IMR-90 (cell line): ENCODE results near the gene ISOC2.

Experiments used
- BHLHE40 ChIP-seq: fragments of 150-350 bp; IDR thresholded peaks from 2 replicates; pipeline ENCODE4 v1.6.1; 2016; ENCODE audit warnings: mild to moderate bottlenecking, low read depth, low read length
- CEBPB ChIP-seq: IDR thresholded peaks from 2 replicates; pipeline ENCODE4 v1.6.1; 2012; ENCODE audit warnings: low read depth, low read length, improper control_type of control experiment
- CHD1 ChIP-seq: IDR thresholded peaks from 2 replicates; pipeline ENCODE4 v1.6.1; 2012; ENCODE audit warnings: low read depth, low read length, improper control_type of control experiment
- CTCF ChIP-seq: conservative IDR thresholded peaks from 2 replicates; pipeline ENCODE4 v1.5.1; 2012; ENCODE audit warnings: mild to moderate bottlenecking, low read depth, low read length, improper control_type of control experiment
- ELK1 ChIP-seq: fragments of 150-350 bp; IDR thresholded peaks from 2 replicates; pipeline ENCODE4 v1.6.1; 2016; ENCODE audit warnings: low read depth, mild to moderate bottlenecking, low read length, moderate library complexity, borderline replicate concordance
- MXI1 ChIP-seq: IDR thresholded peaks from 2 replicates; pipeline ENCODE4 v1.6.1; 2012; ENCODE audit warnings: low read depth, mild to moderate bottlenecking, low read length, moderate library complexity, borderline replicate concordance
- NFE2L2 ChIP-seq: fragments of 150-350 bp; IDR thresholded peaks from 2 replicates; pipeline ENCODE4 v1.6.1; 2016; ENCODE audit warnings: low read depth, mild to moderate bottlenecking, low read length
- POLR2A ChIP-seq: IDR thresholded peaks from 2 replicates; pipeline ENCODE4 v1.6.1; 2012; ENCODE audit warnings: mild to moderate bottlenecking, low read depth, low read length
- RAD21 ChIP-seq: IDR thresholded peaks from 2 replicates; pipeline ENCODE4 v1.6.1; 2012; ENCODE audit warnings: low read length, improper control_type of control experiment
- RCOR1 ChIP-seq: IDR thresholded peaks from 2 replicates; pipeline ENCODE4 v1.6.1; 2012; ENCODE audit warnings: mild to moderate bottlenecking, low read length, improper control_type of control experiment; ENCODE audit not compliant: insufficient replicate concordance
- RFX5 ChIP-seq: IDR thresholded peaks from 2 replicates; pipeline ENCODE4 v1.8.0; 2012; ENCODE audit warnings: low read depth, mild to moderate bottlenecking, low read length, moderate library complexity
- SMC3 ChIP-seq: fragments of 150-350 bp; IDR thresholded peaks from 2 replicates; pipeline ENCODE4 v1.6.1; 2016; ENCODE audit warnings: low read depth, mild to moderate bottlenecking, antibody characterized with exemption, low read length, moderate library complexity
- USF2 ChIP-seq: fragments of 150-350 bp; IDR thresholded peaks from 2 replicates; pipeline ENCODE4 v1.6.1; 2017; ENCODE audit warnings: mild to moderate bottlenecking, antibody characterized with exemption, low read length, low read depth

GRCh38 chr19:55497763-55498162, 36.3 kb upstream of the ISOC2 start:
- no peak for TF ChIP-seq CTCF
- no peak for TF ChIP-seq RAD21
- no peak for TF ChIP-seq RFX5
- TF ChIP-seq MXI1: no peak
- TF ChIP-seq CEBPB: no peak
- no peak for TF ChIP-seq POLR2A
- no peak for TF ChIP-seq NFE2L2
- no peak for TF ChIP-seq BHLHE40
- no peak for TF ChIP-seq USF2
- no peak for TF ChIP-seq SMC3
- TF ChIP-seq RCOR1: no peak
- TF ChIP-seq ELK1: no peak
- TF ChIP-seq CHD1: no peak
